Kasumi-1 (cell line): ENCODE measurements around the gene EHBP1L1.
A peak's percentile ranks its signal among the peaks of the same experiment; 100 is the strongest.
"Not testable (repeated sequence)": the region's sequence is repeated elsewhere in the genome, so short reads cannot be mapped to it uniquely, and the experiment has no call there.

ENCODE experiments used
- DNase-seq, 2 experiments: peaks; one replicate each; lab custom pipeline; 2025; lab: John Stamatoyannopoulos, UW

Gene EHBP1L1

GRCh38 chr11:65560555-65561418 is 15.1 kb upstream of the EHBP1L1 start:
- DNase-seq: no peak

GRCh38 chr11:65562020-65562419 is 13.8 kb upstream of the EHBP1L1 start:
- DNase-seq: no peak

DNA sequence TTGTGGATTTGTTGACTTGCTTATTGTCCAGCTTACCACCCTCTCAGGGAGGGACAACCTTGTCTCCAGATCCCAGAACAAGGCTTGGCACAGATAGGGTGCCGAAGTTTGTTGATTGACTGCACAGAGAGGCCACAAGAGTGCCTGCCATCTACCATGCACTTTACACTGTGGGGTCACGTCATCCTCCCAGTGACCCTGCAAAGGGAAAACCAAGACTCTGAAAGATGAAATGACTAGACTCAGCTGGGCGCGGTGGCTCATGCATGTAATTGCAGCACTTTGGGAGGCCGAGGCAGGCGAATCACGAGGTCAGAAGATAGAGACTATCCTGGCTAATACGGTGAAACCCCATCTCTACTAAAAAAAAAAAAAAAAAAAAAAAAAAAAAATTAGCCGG is 13.1 kb upstream of the EHBP1L1 start:
- no peak for DNase-seq

- no peak for DNase-seq
These were observed 12.3 kb upstream of the EHBP1L1 start for GRCh38 chr11:65563601-65564000.

- DNase-seq: not testable (repeated sequence)
These were observed 10.8 kb upstream of the EHBP1L1 start for GRCh38 chr11:65564879-65565559.

DNA sequence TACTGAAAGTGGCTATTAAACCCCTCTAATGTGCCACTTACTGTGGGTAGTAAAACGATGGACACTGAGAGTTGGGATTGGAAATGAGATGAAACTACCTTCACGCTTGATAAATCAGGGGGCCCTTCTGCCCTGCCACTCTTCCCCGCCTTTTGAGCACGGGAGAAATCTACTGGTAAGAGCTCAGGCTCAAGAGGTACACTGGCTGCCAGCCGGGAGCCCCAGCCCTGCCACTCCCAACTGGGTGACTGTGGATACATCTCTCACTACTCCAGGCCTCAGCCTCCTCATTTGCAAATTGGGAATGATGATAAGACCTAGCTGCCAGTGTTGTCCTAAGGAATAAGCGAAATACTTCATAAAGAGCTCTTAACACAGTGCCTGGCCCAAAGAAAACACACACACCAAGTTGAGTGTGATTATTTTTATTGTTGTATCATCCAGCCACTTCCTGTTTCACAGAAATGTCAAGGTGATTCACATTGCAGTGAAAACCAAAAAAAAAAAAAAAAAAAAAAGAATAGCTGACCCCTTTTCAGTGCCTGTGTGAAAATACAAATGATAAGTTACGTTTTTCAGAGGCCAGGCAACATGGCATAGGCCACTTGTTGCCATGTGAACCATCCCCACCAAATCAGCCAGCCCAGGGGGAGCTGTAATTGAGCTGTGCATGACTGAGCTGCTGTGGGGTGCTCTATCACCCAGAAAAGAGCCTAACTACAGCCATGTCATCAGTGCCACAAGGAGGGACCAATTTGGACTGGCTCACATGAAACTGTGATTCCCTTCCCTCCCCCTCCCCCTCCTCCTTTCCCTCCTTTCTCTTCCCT is 10.0 kb upstream of the EHBP1L1 start:
- DNase-seq: no peak

DNA sequence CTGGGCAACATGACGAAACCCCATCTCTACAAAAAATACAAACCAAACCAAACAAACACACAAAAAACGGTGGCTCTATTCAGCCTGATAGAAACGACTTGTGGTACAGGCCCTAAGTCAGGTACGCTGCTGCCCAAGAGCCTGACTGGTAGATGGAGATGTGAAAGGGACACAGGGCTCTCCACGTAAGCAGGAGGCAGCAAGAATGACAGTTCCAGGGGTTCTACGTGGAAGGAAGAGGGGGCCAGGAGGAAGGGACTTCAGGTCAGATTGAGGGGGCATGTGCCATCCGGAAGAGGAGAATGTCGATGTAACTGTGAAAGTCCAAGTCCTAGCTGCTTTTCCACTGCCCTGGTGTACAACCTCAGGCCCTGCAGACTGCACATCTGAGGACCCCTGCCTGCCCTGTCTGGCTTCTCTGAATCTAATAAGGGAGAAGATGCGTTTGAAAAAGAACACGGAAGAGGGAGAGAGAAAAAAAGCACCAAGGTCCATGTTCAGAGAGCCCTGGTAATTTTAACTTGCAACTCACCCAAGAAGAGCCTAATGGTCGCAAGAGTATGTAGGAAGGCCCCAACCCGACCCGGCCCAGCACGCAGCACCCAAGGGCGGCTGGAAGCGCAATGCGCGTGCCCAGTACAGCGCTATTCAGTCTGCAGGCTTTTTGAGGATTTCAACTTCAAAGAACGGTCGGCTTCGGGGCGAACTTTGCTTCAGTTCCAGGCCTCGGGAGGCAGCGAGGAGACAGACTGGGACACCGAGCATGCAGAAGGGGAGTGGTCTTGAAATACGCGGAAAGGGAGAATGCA is 6.5 kb upstream of the EHBP1L1 start:
- DNase-seq: peak in 1 of 2 experiments; percentile 69

- peak; percentile 94 to 95 for DNase-seq
These were observed 5.6 kb upstream of the EHBP1L1 start, which contains the start of gene ZNRD2 for GRCh38 chr11:65569973-65570918. Gene ZNRD2, plus strand, starts transcription at chr11:65570477. Its CDS starts 15 bp downstream, at chr11:65570492.

DNA sequence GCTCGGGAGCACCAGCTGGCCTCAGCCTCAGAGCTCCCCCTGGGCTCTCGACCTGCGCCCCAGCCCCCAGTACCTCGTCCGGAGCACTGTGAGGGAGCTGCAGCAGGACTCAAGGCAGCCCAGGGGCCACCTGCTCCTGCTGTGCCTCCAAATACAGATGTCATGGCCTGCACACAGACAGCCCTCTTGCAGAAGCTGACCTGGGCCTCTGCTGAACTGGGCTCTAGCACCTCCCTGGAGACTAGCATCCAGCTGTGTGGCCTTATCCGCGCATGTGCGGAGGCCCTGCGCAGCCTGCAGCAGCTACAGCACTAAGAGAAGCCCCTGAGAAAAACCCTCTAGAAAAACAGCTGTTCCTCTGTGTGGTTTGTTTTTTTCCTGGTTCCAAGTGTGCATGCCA is 4.4 kb upstream of the EHBP1L1 start:
- no peak for DNase-seq

GRCh38 chr11:65571940-65572339 is 3.9 kb upstream of the EHBP1L1 start:
- DNase-seq: peak in 1 of 2 experiments; percentile 27

GRCh38 chr11:65572356-65573051 is 3.3 kb upstream of the EHBP1L1 start, which contains the start of gene FAM89B:
Gene FAM89B, plus strand, starts transcription at chr11:65572538. Its CDS starts 132 bp downstream, at chr11:65572670.
- DNase-seq: peak; percentile 79 to 82

GRCh38 chr11:65573391-65574079 is 2.3 kb upstream of the EHBP1L1 start:
- no peak for DNase-seq

- DNase-seq: peak; percentile 96 to 97
These were observed 1.6 kb upstream of the EHBP1L1 start for GRCh38 chr11:65574109-65574810.

DNA sequence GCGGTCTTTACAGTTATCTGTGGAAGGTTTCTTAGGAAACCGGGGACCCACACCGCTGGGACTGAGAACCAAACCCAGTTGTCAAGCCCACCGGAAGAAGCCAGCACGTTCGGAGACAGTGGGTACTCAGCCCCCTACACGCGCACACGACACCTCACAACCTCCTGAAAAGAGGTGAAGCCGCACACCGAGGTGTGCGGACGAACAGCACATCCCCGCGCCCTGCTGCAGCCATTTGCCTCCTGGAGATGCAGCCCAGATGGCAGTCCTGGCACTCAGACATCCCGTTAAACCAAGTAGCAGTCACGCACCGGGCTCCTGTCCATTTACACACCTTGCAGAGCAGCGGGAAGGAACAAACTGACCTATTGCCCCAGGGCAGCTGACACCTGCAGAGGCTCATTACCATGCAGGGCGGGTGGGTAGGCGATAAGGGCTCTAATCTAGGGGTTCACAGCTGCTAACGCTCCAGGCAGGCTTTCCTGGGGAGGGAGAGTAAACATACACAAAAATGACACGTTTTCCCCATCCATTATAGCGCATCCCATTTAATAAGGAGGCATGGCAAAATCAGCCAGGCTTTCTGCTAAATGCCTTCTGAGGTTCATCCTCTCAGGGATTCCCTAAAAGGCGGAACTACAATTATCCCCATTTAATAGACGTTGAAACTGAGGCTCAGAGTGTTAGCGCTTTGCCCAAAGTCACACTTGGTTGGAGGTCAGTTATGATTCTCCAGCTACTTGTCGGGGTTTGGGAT is 864 bp upstream of the EHBP1L1 start:
- DNase-seq: no peak

GRCh38 chr11:65576232-65576866 is 496 bp downstream of the EHBP1L1 start:
- DNase-seq: no peak

GRCh38 chr11:65576867-65577755 is 1.3 kb downstream of the EHBP1L1 start:
- peak; percentile 39 to 43 for DNase-seq
